ENCODE data around the gene FAM222A.

- TF ChIP-seq EZH2 (IDR thresholded peaks at IDR 0.05; ENCODE audit: insufficient read depth, poor library complexity, severe bottlenecking), result no peak
- no peak for TF ChIP-seq EZH2phosphoT487 (IDR thresholded peaks at IDR 0.05; ENCODE audit: insufficient read depth, low read depth)
Measured at GRCh38 chr12:109786799-109787198, 73.2 kb downstream of the FAM222A start.

All from GM23248 (cell line).